Neural crest cell (in vitro differentiated cells): ENCODE measurements around the gene UBFD1. TPM values are rescaled to one million over a fixed set of nuclear protein-coding genes. Genes with fewer than 3 reads are reported as not detected.
A peak's percentile ranks its signal among the peaks of the same experiment; 100 is the strongest.

ENCODE experiments used
- DNase-seq: peaks from one replicate; pipeline ENCODE4 v3.0.0; 2021; ENCODE audit warnings: low read depth, mixed read lengths, low spot score
- H3K27ac Mint-ChIP-seq: one replicate; pipeline ENCODE4 v1.8.0; 2021; ENCODE audit warnings: mild to moderate bottlenecking, mixed read lengths; ENCODE audit not compliant: unreplicated experiment
- H3K27me3 Mint-ChIP-seq: 2 replicates; pipeline ENCODE4 v1.8.0; 2021; ENCODE audit warnings: low read depth, mild to moderate bottlenecking, mixed read lengths
- H3K36me3 Mint-ChIP-seq: 2 replicates; pipeline ENCODE4 v1.8.0; 2021; ENCODE audit warnings: low read depth, mild to moderate bottlenecking, mixed read lengths
- H3K4me1 Mint-ChIP-seq: 2 replicates; pipeline ENCODE4 v1.8.0; 2021; ENCODE audit warnings: mixed read lengths
- H3K4me3 Mint-ChIP-seq: one replicate; pipeline ENCODE4 v1.8.0; 2021; ENCODE audit warnings: mild to moderate bottlenecking, mixed read lengths
- H3K9me3 Mint-ChIP-seq: 2 replicates; pipeline ENCODE4 v1.8.0; 2021; ENCODE audit warnings: mixed read lengths
- CTCF ChIP-seq: fragments of 200-600 bp; sonication (generic); conservative IDR thresholded peaks from 2 replicates; pipeline ENCODE4 v1.5.0; 2021; ENCODE audit warnings: antibody characterized with exemption, mild to moderate bottlenecking
- total RNA-seq: library from RNA; stranded (reverse); gene quantifications from 2 replicates; pipeline ENCODE4 v1.2.1, GENCODE V29; 2021

Gene UBFD1
- total RNA-seq, 1 donor from 2014 or later = 91.0 TPM

GRCh38 chr16:23584186-23585076 is 26.9 kb downstream of the UBFD1 start:
- Mint-ChIP-seq H3K27ac (peak overlapping the region; percentile 25), H3K9me3 (no peaks in the 10 kb centered on the region), H3K4me3 (no peak overlapping the region), H3K36me3 (peaks cover 11% of the 10 kb centered on the region), H3K4me1 (no peaks in the 10 kb centered on the region), H3K27me3 (no peaks in the 10 kb centered on the region)
- DNase-seq = no peak
- no peak for TF ChIP-seq CTCF

GRCh38 chr16:23587726-23588125 is 30.2 kb downstream of the UBFD1 start:
- peaks cover 15% of the 10 kb centered on the region for H3K36me3 Mint-ChIP-seq
- DNase-seq = no peak
- no peaks in the 10 kb centered on the region for H3K9me3 Mint-ChIP-seq
- H3K27ac Mint-ChIP-seq = peak overlapping the region; percentile 50
- peaks cover 4% of the 10 kb centered on the region for H3K4me1 Mint-ChIP-seq
- no peak for TF ChIP-seq CTCF
- H3K4me3 Mint-ChIP-seq = no peak overlapping the region
- H3K27me3 Mint-ChIP-seq = no peaks in the 10 kb centered on the region

- peaks cover 11% of the 10 kb centered on the region for H3K36me3 Mint-ChIP-seq
- H3K27ac Mint-ChIP-seq = no peak overlapping the region
- no peak for DNase-seq
- H3K9me3 Mint-ChIP-seq = no peaks in the 10 kb centered on the region
- TF ChIP-seq CTCF = no peak
- H3K4me3 Mint-ChIP-seq = no peak overlapping the region
- peaks cover 7% of the 10 kb centered on the region for H3K4me1 Mint-ChIP-seq
- H3K27me3 Mint-ChIP-seq = no peaks in the 10 kb centered on the region
Measured at GRCh38 chr16:23590181-23590580, 32.7 kb downstream of the UBFD1 start.

GRCh38 chr16:23594186-23594585 is 36.7 kb downstream of the UBFD1 start:
- H3K9me3 Mint-ChIP-seq = no peaks in the 10 kb centered on the region
- peaks cover 11% of the 10 kb centered on the region for H3K4me1 Mint-ChIP-seq
- H3K36me3 Mint-ChIP-seq = peaks cover 11% of the 10 kb centered on the region
- H3K27me3 Mint-ChIP-seq = no peaks in the 10 kb centered on the region
- TF ChIP-seq CTCF = no peak
- no peak overlapping the region for H3K4me3 Mint-ChIP-seq
- no peak overlapping the region for H3K27ac Mint-ChIP-seq
- DNase-seq = no peak

GRCh38 chr16:23595246-23595950 is 37.9 kb downstream of the UBFD1 start:
- Mint-ChIP-seq H3K9me3 (no peaks in the 10 kb centered on the region), H3K4me3 (peak overlapping the region; percentile 93), H3K4me1 (peaks cover 11% of the 10 kb centered on the region), H3K36me3 (peaks cover 8% of the 10 kb centered on the region), H3K27me3 (no peaks in the 10 kb centered on the region), H3K27ac (peak overlapping the region; percentile 43)
- no peak for TF ChIP-seq CTCF
- peak; percentile 10 for DNase-seq
